K562 (cell line): Measurements from ENCODE around the gene UBE2O. TPM values are rescaled to one million over a fixed set of nuclear protein-coding genes. Genes with fewer than 3 reads are reported as not detected.

Source experiments
- ATAC-seq: fragments of 200-7000 bp; cut with Tn5 transposase; 3 replicates; pipeline ENCODE4 v1.9.1; 2020; ENCODE audit warnings: moderate library complexity
- BruUV-seq: library from RNA; stranded (reverse); fragments of 400-500 nt; replicated peaks from 2 replicates; lab custom pipeline; 2021; lab: Mats Ljungman, UMichigan
- CTCF ChIA-PET: fragments of 300-600 bp; formaldehyde crosslinking; extraction: SDS; loops from one replicate; lab custom pipeline; 2021; ENCODE audit warnings: low intra/inter-chr PET ratio; lab: Yijun Ruan, JAX
- POLR2A ChIA-PET: fragments of 300-600, 350-650 bp; sonication (Branson Sonifier 250); formaldehyde crosslinking; extraction: SDS; loops from one replicate; lab custom pipeline; 2021; ENCODE audit warnings: antibody characterized with exemption, inconsistent platforms; lab: Yijun Ruan, JAX
- DNase-seq, 4 experiments: peaks; one replicate each; pipeline versions ENCODE4 v3.0.0 to v3.0.0-alpha.2; 2011 to 2018; ENCODE audit warnings: low spot score in 3 of 4, mixed read lengths in 3 of 4; ENCODE audit errors: extremely low read depth in 1 of 4
- FAIRE-seq: peaks from 2 replicates; lab custom pipeline; 2011; peaks lifted over from hg19 to GRCh38; lab: Jason Lieb, UNC
- H2AFZ ChIP-seq: 2 replicates; pipeline ENCODE4 v1.6.0; 2011; ENCODE audit warnings: low read depth, low read length, control low read depth, inconsistent platforms
- H3K27ac ChIP-seq: fragments of 200-600 bp; 3 replicates; pipeline ENCODE4 v1.8.0; 2011; ENCODE audit warnings: low read depth, mild to moderate bottlenecking, control low read depth, inconsistent platforms, low read length, moderate library complexity, mixed read lengths; ENCODE audit errors: extremely low read depth
- H3K27me3 ChIP-seq, 2 experiments: fragments of 300-600 bp in 1 of 2; 2 replicates in 1 of 2; 3 replicates in 1 of 2; pipeline versions ENCODE4 v1.6.0 to v1.8.0; 2011; ENCODE audit warnings: inconsistent platforms in 2 of 2, low read length in 2 of 2, mild to moderate bottlenecking in 1 of 2, mixed read lengths in 1 of 2, moderate library complexity in 1 of 2; ENCODE audit not compliant: control insufficient read depth in 2 of 2, insufficient read depth in 2 of 2
- H3K36me3 ChIP-seq: fragments of 300-600 bp; 3 replicates; pipeline ENCODE4 v1.8.0; 2011; ENCODE audit warnings: mild to moderate bottlenecking, low read length, inconsistent platforms; ENCODE audit not compliant: control insufficient read depth, insufficient read depth
- H3K4me1 ChIP-seq, 2 experiments: fragments of 200-600 bp in 1 of 2; replicated peaks in 1 of 2; 2 replicates in 1 of 2; 3 replicates in 1 of 2; pipeline versions ENCODE4 v1.5.1 to v1.8.0; 2011; ENCODE audit warnings: inconsistent platforms in 2 of 2, low read length in 2 of 2, mild to moderate bottlenecking in 1 of 2, mixed read lengths in 1 of 2, moderate library complexity in 1 of 2; ENCODE audit not compliant: control insufficient read depth in 2 of 2, insufficient read depth in 2 of 2
- H3K4me2 ChIP-seq: 2 replicates; pipeline ENCODE4 v1.6.1; 2011; ENCODE audit warnings: low read length, control low read depth, inconsistent platforms, mixed read lengths; ENCODE audit not compliant: insufficient read depth
- H3K4me3 ChIP-seq: fragments of 200-600 bp; sonication (generic), shearing (Covaris generic); 2 replicates; pipeline ENCODE4 v1.5.1; 2016; ENCODE audit warnings: control low read depth, inconsistent platforms
- H3K79me2 ChIP-seq: fragments of 200-600 bp; 3 replicates; pipeline ENCODE4 v1.8.0; 2011; ENCODE audit warnings: low read length, inconsistent platforms; ENCODE audit not compliant: control insufficient read depth, insufficient read depth
- H3K9ac ChIP-seq, 2 experiments: 2 replicates each; pipeline versions ENCODE4 v1.6.0 to v1.6.1; 2011; ENCODE audit warnings: low read depth in 2 of 2, low read length in 2 of 2, control low read depth in 1 of 2, inconsistent platforms in 1 of 2, mild to moderate bottlenecking in 1 of 2, mixed read lengths in 1 of 2; ENCODE audit not compliant: insufficient read depth in 1 of 2
- H3K9me1 ChIP-seq: one replicate; pipeline ENCODE4 v1.6.0; 2011; ENCODE audit warnings: inconsistent platforms, mild to moderate bottlenecking, low read length, moderate library complexity; ENCODE audit not compliant: control insufficient read depth, insufficient read depth
- H3K9me3 ChIP-seq: replicated peaks from 2 replicates; pipeline ENCODE4 v1.5.1; 2011; ENCODE audit warnings: low read depth, low read length, inconsistent platforms; ENCODE audit not compliant: control insufficient read depth, insufficient read depth
- H4K20me1 ChIP-seq: replicated peaks from 2 replicates; pipeline ENCODE4 v1.6.1; 2011; ENCODE audit warnings: low read length, inconsistent platforms, mixed read lengths; ENCODE audit not compliant: control insufficient read depth, insufficient read depth
- CXXC5 ChIP-seq: fragments of 250-450 bp; sonication (Bioruptor Pico); IDR thresholded peaks from 2 replicates; pipeline ENCODE4 v1.8.0; 2022; ENCODE audit warnings: inconsistent platforms, mild to moderate bottlenecking, moderate library complexity
- MAFG ChIP-seq: fragments of 450-650 bp; conservative IDR thresholded peaks from 2 replicates; pipeline ENCODE4 v1.6.1; 2016; ENCODE audit warnings: missing genetic modification characterization, missing compliant biosample characterization
- PHF21A ChIP-seq: fragments of 450-650 bp; IDR thresholded peaks from 2 replicates; pipeline ENCODE4 v1.6.1; 2017; ENCODE audit warnings: low read depth, borderline replicate concordance
- ZBTB9 ChIP-seq: fragments of 450-650 bp; formaldehyde crosslinking; IDR thresholded peaks from 2 replicates; pipeline ENCODE4 v1.4.0; 2020; ENCODE audit warnings: mild to moderate bottlenecking, moderate library complexity
- ZFP36 ChIP-seq: fragments of 150-350 bp; IDR thresholded peaks from 2 replicates; pipeline ENCODE4 v1.6.1; 2018; ENCODE audit warnings: low read length, low read depth; ENCODE audit not compliant: partially characterized antibody
- ZNF165 ChIP-seq: fragments of 250-450 bp; sonication (Bioruptor Pico); IDR thresholded peaks from 2 replicates; pipeline ENCODE4 v1.4.0; 2020; ENCODE audit warnings: borderline replicate concordance
- ZNF212 ChIP-seq: fragments of 450-650 bp; formaldehyde crosslinking; IDR thresholded peaks from 2 replicates; pipeline ENCODE4 v1.4.0; 2020; ENCODE audit warnings: mild to moderate bottlenecking
- ZNF282 ChIP-seq: sonication (generic); formaldehyde crosslinking; IDR thresholded peaks from 2 replicates; pipeline ENCODE4 v1.8.1; 2023; ENCODE audit warnings: missing genetic modification reagents
- WGBS: fragments of 100-300 bp; shearing (Covaris generic); methylation state at CpG from one replicate; pipeline ENCODE4 v1.1.6; 2016; ENCODE audit warnings: low coverage, mixed read lengths; ENCODE audit not compliant: insufficient coverage; ENCODE audit errors: missing lambda C conversion rate; 5-methylcytosine and 5-hydroxymethylcytosine counted together
- in situ Hi-C: fragments of 300-500 bp; cut with MboI; formaldehyde crosslinking; loops from 4 replicates; pipeline ENCODE4 v1.15.0; 2018; ENCODE audit warnings: inconsistent platforms, mixed read lengths
- intact Hi-C: fragments of 100-400 bp; cut with micrococcal nuclease; formaldehyde crosslinking; loops from 2 replicates; pipeline ENCODE4 v1.14.2; 2022
- polyA plus RNA-seq, 8 experiments: library from polyadenylated mRNA; depleted of rRNA in 4 of 8; stranded (reverse) in 5 of 8; unstranded in 3 of 8; fragments of >200 nt; fragmentation: Nextera tagmentation in 2 of 8; fragmentation: Illumina TruSeq in 1 of 8; extraction: Ambion mirVana in 2 of 8; extraction: Trizol in 1 of 8; gene quantifications; 2 replicates each; pipeline versions ENCODE4 v1.2.1 to v1.2.3, GENCODE V29; 2011 to 2014; ENCODE audit warnings: inconsistent platforms in 1 of 8, missing spikeins in 1 of 8
- total RNA-seq, 7 experiments: library from RNA; depleted of rRNA in 6 of 7; stranded (reverse); fragments of >200 nt in 6 of 7; fragmentation: Illumina TruSeq in 2 of 7; extraction: Trizol in 2 of 7; gene quantifications; 2 replicates each; pipeline versions ENCODE4 v1.2.1 to v1.2.3, GENCODE V29; 2011 to 2021; ENCODE audit warnings: low replicate concordance in 1 of 7

UBE2O gene
- total and polyA plus RNA-seq, 9 of the 15 experiments (the other 6 are each of a cell fraction or from before 2014, with no cell fraction given) = 1.6 to 39.7 (median 13.3) TPM

GRCh38 chr17:76379646-76380376 lies 73.1 kb downstream of the UBE2O start:
- in situ Hi-C loops = no loop called here
- DNase-seq = no peak
- 75% methylated on average over 14 of the region's 21 CpGs for WGBS
- ChIA-PET CTCF (no interaction called here), POLR2A (no interaction called here)
- no peaks in the 10 kb centered on the region for H3K36me3 ChIP-seq
- 0 out of 4 replicates have a peak overlapping the region, but pooled peaks of 1 of the 2 experiments have one; percentile 45 for H3K9ac ChIP-seq
- no peaks in the 10 kb centered on the region for H3K9me1 ChIP-seq
- no peak overlapping the region for H3K4me2 ChIP-seq
- H3K27ac ChIP-seq = no peak overlapping the region
- H3K27me3 ChIP-seq = no peaks in the 10 kb centered on the region
- no peak for FAIRE-seq
- TF ChIP-seq ZNF212 (CRISPR knock-in tag) (no peak), ZFP36 (no peak), PHF21A (no peak), ZNF165 (CRISPR knock-in tag) (no peak), CXXC5 (CRISPR knock-in tag) (no peak), MAFG (no peak), ZBTB9 (CRISPR knock-in tag) (no peak), ZNF282 (CRISPR knock-in tag) (no peak)
- no peaks in the 10 kb centered on the region for H4K20me1 ChIP-seq
- BruUV-seq = no TSS peak
- intact Hi-C loops = no loop called here
- ATAC-seq = no peak
- no peak overlapping the region for H3K4me3 ChIP-seq
- H3K79me2 ChIP-seq = peaks cover 11% of the 10 kb centered on the region
- H3K4me1 ChIP-seq = peaks cover 8 to 42% of the 10 kb centered on the region in 2 experiments
- H2AFZ ChIP-seq = no peak overlapping the region
- no peaks in the 10 kb centered on the region for H3K9me3 ChIP-seq
